Fibroblast of skin of left biceps (primary cell): ENCODE measurements around the gene PLCB3.

ENCODE experiments used
- DNase-seq, 2 experiments: peaks; one replicate each; pipeline ENCODE4 v3.0.0-alpha.2; 2013; ENCODE audit warnings: low read depth in 2 of 2

The PLCB3 gene

DNA sequence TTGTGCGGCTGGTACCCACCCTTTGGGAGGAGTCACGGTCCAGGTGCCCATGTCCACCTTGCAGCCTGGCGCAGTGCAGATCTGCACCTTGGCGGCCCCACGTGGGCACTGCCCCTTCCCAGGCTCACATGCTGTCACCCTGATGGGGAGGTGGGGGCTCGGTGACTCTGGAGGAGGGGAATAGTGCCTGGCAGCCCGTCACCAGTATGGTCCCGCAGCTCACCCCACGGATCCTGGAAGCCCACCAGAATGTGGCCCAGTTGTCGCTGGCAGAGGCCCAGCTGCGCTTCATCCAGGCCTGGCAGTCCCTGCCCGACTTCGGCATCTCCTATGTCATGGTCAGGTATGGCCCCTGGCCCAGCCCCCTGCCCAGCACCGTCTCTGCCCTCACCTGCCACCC, 30.5 kb upstream of the PLCB3 start:
- no peak for DNase-seq

GRCh38 chr11:64222651-64223000, 28.7 kb upstream of the PLCB3 start:
- DNase-seq = no peak

GRCh38 chr11:64223001-64223651, 28.2 kb upstream of the PLCB3 start:
- no peak for DNase-seq

DNA sequence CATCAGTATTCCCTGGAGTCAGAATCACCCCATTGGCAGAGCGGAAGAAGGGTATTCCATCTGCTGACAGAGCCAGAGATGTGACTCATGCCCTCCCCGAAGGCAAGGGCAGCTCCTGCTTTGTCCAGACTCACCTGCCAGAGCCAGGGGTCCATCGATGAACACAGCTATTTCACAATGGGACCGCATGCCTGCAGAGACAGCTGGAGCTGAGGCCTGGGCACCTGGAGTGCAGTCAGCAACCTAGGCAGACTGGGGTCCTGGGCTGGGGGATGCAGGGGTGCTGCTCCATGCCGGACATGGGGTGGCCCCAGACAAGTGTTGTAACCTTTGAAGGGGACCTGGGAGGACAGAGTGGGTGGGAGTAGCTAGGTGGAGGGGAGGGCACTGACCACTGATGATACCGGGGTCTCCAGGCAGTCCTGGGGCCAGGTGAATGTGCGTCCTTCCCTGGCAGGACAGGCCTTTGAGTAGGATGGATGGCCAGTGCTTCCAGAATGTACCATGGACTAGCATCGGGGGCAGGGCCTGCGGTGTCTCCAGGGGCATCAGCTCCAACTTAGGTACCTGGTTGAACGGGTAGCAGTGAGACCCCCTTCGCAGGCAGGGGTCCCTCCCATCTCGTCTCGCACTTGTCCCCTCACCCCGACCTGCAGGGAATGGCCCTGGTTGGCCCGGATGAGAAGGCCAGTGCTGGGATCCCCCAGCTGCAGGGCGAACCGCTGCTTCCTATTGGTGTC, 27.0 kb upstream of the PLCB3 start:
- no peak for DNase-seq

GRCh38 chr11:64224891-64225607, 26.3 kb upstream of the PLCB3 start:
- DNase-seq = no peak

DNA sequence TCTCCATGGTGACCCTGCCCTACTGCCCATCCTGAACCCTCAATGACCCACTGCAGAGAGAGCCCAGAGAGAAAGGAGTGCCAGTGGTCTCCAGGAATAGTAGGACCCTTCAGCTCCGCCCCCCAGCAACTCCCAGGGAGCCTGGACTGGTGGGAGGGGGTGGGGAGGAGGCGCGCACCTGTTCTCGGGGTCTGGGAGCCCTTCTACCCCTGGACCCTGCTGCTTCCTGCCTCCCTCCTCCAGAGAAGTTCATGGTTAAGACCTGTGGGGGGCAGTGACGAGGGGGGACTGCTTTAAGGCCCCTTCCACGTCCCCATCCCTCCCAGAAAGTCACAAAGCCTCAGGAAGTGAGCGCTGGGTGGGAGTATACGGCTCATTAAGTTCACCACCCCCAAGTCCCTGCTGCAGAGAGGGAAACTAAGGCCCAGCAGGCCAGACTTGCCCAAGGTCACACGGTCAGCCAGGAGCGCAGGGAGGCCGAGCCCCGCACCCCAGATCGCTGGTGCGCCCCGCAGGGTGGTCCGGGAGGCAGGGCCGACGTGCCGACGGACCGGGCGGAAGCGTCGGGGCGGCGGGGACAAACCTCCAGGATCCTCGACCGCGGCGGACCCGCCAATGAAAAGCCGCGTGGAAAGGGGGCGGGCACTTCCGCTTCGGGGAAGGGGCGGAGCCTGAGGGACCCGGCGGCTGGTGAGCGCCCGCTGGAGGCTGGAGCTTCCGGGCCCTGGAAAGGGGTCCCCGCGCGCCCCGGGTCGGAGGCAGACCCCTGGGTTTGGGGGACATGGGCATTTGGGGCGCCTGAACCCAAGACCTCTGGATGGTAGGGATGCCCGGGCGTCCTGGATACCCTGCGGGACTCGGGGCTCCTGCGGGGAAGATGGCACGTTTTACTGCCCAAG, 25.5 kb upstream of the PLCB3 start, which contains the start of the genes NUDT22 and TRPT1:
Gene NUDT22 (plus strand): TSS at position 667 of the 899 bp plus-strand sequence. CDS start 379 bp downstream, outside the sequence.
Gene TRPT1 (minus strand): TSS at position 579 of the 899 bp plus-strand sequence. CDS start 326 bp downstream, at position 253.
- peak in 1 of 2 experiments; percentile 54 for DNase-seq

GRCh38 chr11:64226507-64227051, 24.8 kb upstream of the PLCB3 start:
- DNase-seq = no peak

- no peak for DNase-seq
Observed at GRCh38 chr11:64227405-64227956, 23.8 kb upstream of the PLCB3 start.

- DNase-seq = no peak
Observed at GRCh38 chr11:64229090-64229743, 22.1 kb upstream of the PLCB3 start.

DNA sequence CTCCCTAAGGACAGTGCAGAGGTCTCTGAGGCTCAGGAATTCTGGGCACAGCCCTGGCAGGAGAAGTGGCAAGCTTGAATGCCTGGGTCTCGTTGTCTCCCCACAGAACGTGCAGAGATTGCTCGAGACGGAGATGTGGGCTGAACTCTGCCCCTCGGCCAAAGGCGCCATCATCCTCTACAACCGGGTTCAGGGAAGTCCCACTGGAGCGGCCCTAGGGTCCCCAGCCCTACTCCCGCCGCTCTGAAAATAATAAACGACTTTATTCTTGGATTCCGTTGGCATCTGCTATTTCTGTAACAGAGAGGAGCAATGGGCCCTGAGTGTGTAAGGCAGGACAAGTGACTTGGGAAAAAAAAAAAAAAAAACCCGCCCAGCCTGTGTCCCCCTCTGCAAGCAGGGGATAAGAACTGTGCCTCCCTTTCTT, 21.6 kb upstream of the PLCB3 start:
- DNase-seq = no peak

DNA sequence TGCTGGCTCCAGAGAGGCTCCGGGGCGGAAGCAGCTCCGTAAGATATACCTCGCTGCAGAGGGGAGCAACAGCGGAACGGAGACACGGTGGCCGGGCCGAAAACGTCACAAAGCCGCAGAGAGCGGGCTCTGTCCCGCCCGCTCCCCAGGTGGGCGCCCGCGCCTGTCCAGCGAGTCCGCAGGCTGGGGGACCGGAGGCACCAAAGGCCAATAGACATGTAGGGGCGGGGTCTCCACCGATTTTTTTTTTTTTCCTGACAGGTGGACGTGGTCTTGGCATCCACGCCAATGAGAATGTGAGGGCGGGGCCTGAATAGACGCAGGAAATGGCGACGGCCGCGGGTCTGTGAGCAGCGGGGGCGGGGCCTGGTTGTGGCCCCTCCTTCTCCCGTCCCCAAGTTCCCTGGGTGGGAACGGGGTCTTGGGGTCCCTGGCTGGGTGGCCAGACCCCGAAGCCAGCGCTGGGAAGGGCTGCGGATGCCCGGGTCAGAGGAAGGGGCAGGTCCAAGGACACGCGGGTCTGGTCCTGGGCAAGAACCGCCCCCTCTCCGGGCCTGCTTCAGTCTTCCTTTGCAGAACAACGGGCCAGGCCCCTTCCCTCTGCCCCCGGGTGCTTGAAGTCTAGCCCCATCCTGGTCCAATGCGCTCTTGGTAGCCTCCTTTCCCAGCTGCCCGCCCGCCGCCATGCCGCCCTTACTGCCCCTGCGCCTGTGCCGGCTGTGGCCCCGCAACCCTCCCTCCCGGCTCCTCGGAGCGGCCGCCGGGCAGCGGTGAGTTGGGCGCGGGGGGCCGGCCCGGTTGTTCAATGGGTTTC, 21.0 kb upstream of the PLCB3 start, which contains the start of gene DNAJC4:
Gene DNAJC4 (plus strand): TSS at position 378 of the 814 bp plus-strand sequence. CDS start 307 bp downstream, at position 685.
- peak in 1 of 2 experiments; percentile 51 for DNase-seq

GRCh38 chr11:64230985-64231365, 20.4 kb upstream of the PLCB3 start:
- no peak for DNase-seq

GRCh38 chr11:64231546-64231945, 19.8 kb upstream of the PLCB3 start:
- no peak for DNase-seq

DNA sequence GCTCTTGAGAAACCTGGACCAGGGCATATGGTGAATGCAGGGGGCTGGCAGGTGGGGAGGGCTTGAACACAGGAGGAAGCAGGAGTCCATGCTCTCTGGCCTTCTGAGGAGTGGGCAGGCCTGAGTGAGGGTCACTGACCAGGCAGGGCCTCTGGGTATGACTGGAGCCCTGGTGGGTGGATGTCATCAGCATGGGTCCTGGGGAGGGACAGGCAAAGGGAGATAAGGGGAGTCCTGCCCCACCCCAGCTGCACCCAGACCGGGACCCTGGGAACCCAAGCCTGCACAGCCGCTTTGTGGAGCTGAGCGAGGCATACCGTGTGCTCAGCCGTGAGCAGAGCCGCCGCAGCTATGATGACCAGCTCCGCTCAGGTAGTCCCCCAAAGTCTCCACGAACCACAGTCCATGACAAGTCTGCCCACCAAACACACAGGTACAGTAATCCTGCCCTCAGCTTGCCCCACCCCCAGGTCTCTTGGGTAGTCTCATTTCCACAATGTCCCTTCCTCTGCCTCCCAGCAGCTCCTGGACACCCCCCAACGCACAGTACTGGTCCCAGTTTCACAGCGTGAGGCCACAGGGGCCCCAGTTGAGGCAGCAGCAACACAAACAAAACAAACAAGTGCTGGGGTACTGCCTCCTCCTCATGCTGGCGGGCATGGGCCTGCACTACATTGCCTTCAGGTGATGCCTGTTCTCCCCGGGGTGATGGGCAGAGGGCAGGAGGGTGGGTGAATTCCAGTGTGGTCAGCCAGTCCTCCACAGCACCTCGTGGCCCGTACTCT, 19.0 kb upstream of the PLCB3 start:
- DNase-seq = no peak

- DNase-seq = no peak
Observed at GRCh38 chr11:64232967-64233315, 18.4 kb upstream of the PLCB3 start.

- DNase-seq = no peak
Observed at GRCh38 chr11:64233913-64234586, 17.3 kb upstream of the PLCB3 start, which contains the start of gene VEGFB. Gene VEGFB, plus strand, starts transcription at chr11:64234584. Its CDS starts 250 bp downstream, at chr11:64234834.

DNA sequence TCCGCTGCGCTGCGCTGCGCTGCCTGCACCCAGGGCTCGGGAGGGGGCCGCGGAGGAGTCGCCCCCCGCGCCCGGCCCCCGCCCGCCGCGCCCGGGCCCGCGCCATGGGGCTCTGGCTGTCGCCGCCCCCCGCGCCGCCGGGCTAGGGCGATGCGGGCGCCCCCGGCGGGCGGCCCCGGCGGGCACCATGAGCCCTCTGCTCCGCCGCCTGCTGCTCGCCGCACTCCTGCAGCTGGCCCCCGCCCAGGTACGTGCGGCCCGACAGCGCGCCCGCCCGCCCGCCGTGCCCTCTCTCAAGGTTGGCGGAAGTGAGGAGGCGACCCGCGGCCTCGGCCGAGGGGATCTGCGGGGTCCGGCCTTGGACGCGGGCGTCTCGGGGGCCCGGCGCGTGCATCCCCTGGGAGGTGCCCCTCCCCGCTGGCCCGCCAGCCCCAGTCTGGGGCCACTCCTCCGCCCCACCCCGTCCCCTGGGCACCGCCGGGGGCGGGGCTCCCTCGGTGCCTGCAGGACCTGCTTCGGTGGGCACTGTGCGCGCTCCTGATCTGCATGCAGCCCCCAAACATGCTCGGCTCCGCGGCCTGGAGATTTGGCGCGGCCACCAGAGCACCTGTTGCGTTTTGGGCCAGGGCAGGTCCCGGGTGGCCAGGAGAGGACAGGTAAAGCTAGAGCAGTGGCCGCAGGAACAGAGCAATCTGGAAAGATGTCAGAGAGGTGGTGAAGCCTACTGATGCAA, 16.5 kb upstream of the PLCB3 start:
- DNase-seq = no peak
